Natural killer cell (primary cell): ENCODE data around the gene MAPKAPK2. TPM values are rescaled to one million over a fixed set of nuclear protein-coding genes. Genes with fewer than 3 reads are reported as not detected.
A peak's percentile ranks its signal among the peaks of the same experiment; 100 is the strongest.

Source experiments
- ATAC-seq, 3 donors: fragments of 150-1000 bp in 2 of 3; fragments of 200-7000 bp in 1 of 3; cut with Tn5 transposase; 1 replicate in 1 of 3; 2 replicates in 2 of 3; pipeline ENCODE4 v1.10.0; 2021; ENCODE audit warnings: mild to moderate bottlenecking in 2 of 3, moderate library complexity in 2 of 3
- DNase-seq, 2 donors: peaks; one replicate each; pipeline versions ENCODE4 v3.0.0 to v3.0.0-alpha.2; 2013 to 2021; ENCODE audit warnings: mixed read lengths in 1 of 2
- H3K27ac ChIP-seq: one replicate; pipeline ENCODE4 v1.5.1; 2013; ENCODE audit warnings: mild to moderate bottlenecking, low read length
- H3K27me3 ChIP-seq: one replicate; pipeline ENCODE4 v1.6.1; 2013; ENCODE audit warnings: low read length; ENCODE audit not compliant: control insufficient read depth, insufficient read depth
- H3K36me3 ChIP-seq: one replicate; pipeline ENCODE4 v1.6.1; 2013; ENCODE audit warnings: low read length; ENCODE audit not compliant: control insufficient read depth, insufficient read depth
- H3K4me1 ChIP-seq: one replicate; pipeline ENCODE4 v1.6.1; 2013; ENCODE audit warnings: low read length; ENCODE audit not compliant: control insufficient read depth, insufficient read depth
- H3K4me3 ChIP-seq: one replicate; pipeline ENCODE4 v1.5.1; 2013; ENCODE audit warnings: low read length
- H3K9me3 ChIP-seq: one replicate; pipeline ENCODE4 v1.6.1; 2013; ENCODE audit warnings: low read length; ENCODE audit not compliant: control insufficient read depth, insufficient read depth
- H3K27ac Mint-ChIP-seq, 2 donors: one replicate each; pipeline ENCODE4 v1.8.0; 2022; ENCODE audit warnings: mild to moderate bottlenecking in 2 of 2, mixed read lengths in 2 of 2, moderate library complexity in 1 of 2
- H3K27me3 Mint-ChIP-seq, 2 donors: one replicate each; pipeline ENCODE4 v1.8.0; 2022; ENCODE audit warnings: low read depth in 2 of 2, mixed read lengths in 2 of 2
- H3K36me3 Mint-ChIP-seq: one replicate; pipeline ENCODE4 v1.8.0; 2022; ENCODE audit warnings: mixed read lengths
- H3K4me1 Mint-ChIP-seq, 2 donors: one replicate each; pipeline ENCODE4 v1.8.0; 2022; ENCODE audit warnings: mixed read lengths in 2 of 2
- H3K4me3 Mint-ChIP-seq: one replicate; pipeline ENCODE4 v1.8.0; 2022; ENCODE audit warnings: mild to moderate bottlenecking, moderate library complexity, mixed read lengths
- H3K9me3 Mint-ChIP-seq, 2 donors: one replicate each; pipeline ENCODE4 v1.8.0; 2022; ENCODE audit warnings: mixed read lengths in 2 of 2
- WGBS: methylation state at CpG from one replicate; pipeline ENCODE4 v1.1.7; 2013; ENCODE audit warnings: missing lambda C conversion rate; ENCODE audit not compliant: insufficient coverage; 5-methylcytosine and 5-hydroxymethylcytosine counted together
- intact Hi-C: fragments of 100-400 bp; cut with micrococcal nuclease; formaldehyde crosslinking; loops from one replicate; pipeline ENCODE4 v1.14.2; 2022
- total RNA-seq, 4 donors: library from RNA; stranded (reverse); fragments of 120-200 nt in 1 of 4; gene quantifications; one replicate each; pipeline versions ENCODE4 v1.2.3 to v1.2.4, GENCODE V29; 2013 to 2022
- TF ChIP-seq, protein P1 (sequence below): fragments of 200-600 bp; IDR thresholded peaks from one replicate; pipeline ENCODE4 v1.8.0; 2022; ENCODE audit warnings: antibody characterized with exemption

The MAPKAPK2 gene
- total RNA-seq, 3 donors from 2014 or later (not counting 1 experiment from before 2014, with no cell fraction given), result 137 to 197 (median 178) TPM

DNA sequence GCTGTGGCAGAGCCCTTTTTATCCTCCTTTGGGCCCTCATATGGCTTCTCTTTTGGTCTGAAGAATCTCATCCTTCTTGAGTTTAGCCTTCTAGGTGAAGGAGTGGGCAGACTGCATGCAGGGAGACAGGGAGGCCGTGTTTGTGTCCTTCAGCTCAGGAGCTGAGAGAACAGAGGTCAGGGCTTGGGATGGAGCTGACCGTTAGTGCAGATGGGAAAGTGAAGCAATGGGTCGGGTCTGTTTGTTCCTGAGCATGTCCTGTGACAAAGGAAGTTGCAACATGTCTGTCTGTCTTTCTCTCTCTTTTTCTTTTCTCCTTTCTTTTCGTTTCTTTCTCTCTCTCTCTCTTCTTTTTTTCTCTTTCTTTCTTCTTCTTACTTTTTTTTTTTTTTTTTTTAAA is 14.9 kb downstream of the MAPKAPK2 start:
- Mint-ChIP-seq H3K4me3 (no peak overlapping the region), H3K36me3 (no peaks in the 10 kb centered on the region), H3K4me1 (peaks cover 90% of the 10 kb centered on the region in 2 donors), H3K27ac (peak overlapping the region; percentile 50 to 70), H3K27me3 (no peaks in the 10 kb centered on the region), H3K9me3 (no peaks in the 10 kb centered on the region)
- TF ChIP-seq, protein P1, sequence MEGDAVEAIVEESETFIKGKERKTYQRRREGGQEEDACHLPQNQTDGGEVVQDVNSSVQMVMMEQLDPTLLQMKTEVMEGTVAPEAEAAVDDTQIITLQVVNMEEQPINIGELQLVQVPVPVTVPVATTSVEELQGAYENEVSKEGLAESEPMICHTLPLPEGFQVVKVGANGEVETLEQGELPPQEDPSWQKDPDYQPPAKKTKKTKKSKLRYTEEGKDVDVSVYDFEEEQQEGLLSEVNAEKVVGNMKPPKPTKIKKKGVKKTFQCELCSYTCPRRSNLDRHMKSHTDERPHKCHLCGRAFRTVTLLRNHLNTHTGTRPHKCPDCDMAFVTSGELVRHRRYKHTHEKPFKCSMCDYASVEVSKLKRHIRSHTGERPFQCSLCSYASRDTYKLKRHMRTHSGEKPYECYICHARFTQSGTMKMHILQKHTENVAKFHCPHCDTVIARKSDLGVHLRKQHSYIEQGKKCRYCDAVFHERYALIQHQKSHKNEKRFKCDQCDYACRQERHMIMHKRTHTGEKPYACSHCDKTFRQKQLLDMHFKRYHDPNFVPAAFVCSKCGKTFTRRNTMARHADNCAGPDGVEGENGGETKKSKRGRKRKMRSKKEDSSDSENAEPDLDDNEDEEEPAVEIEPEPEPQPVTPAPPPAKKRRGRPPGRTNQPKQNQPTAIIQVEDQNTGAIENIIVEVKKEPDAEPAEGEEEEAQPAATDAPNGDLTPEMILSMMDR, result no peak
- no peak overlapping the region for H3K4me3 ChIP-seq
- no peak for DNase-seq
- no peak for ATAC-seq
- H3K27ac ChIP-seq, result no peak overlapping the region
- intact Hi-C loops, result no loop called here
- no peaks in the 10 kb centered on the region for H3K9me3 ChIP-seq
- peaks cover 5% of the 10 kb centered on the region for H3K36me3 ChIP-seq
- H3K4me1 ChIP-seq, result peaks cover 56% of the 10 kb centered on the region
- 52% methylated on average over 1 of the region's 4 CpGs for WGBS
- H3K27me3 ChIP-seq, result no peaks in the 10 kb centered on the region

DNA sequence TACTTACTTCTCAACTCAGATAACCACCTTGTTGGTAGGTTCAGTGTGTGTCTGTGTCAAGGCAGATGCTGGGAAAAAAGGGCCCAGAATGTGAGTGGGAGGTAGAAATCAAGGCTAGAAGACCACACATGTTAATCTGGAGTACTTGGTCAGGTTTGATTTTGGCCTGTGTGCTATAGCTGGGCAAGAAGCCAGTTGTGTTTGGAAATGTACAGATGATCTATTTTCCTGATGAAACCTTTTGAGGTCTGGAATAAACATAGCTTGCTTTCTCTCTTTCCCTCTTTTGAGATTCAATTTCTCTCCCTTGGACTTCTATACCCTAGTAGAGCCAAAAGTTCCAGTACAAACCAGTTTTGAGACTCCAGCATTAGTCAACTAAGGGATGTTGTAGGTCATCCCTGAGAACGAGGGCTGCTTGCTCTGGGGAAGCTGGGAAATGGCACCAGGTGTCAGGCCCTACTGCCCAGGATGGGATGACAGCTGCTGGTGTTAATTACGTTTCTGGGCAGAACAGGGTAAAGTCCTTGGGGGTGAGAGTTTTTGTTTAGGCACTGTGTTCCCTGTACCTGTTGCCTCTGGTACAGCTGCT is 15.8 kb downstream of the MAPKAPK2 start:
- H3K27ac Mint-ChIP-seq, result peak overlapping the region; percentile 50 to 70
- H3K27me3 Mint-ChIP-seq, result no peaks in the 10 kb centered on the region
- peaks cover 3% of the 10 kb centered on the region for H3K36me3 ChIP-seq
- no peak overlapping the region for H3K27ac ChIP-seq
- no peaks in the 10 kb centered on the region for H3K9me3 ChIP-seq
- WGBS, result 60% methylated on average over 2 of the region's 2 CpGs
- no peaks in the 10 kb centered on the region for H3K27me3 ChIP-seq
- no peak overlapping the region for H3K4me3 Mint-ChIP-seq
- TF ChIP-seq, protein P1, result no peak
- ATAC-seq (no peak), DNase-seq (no peak)
- intact Hi-C loops, result no loop called here
- no peaks in the 10 kb centered on the region for H3K36me3 Mint-ChIP-seq
- H3K4me1 ChIP-seq, result peaks cover 62% of the 10 kb centered on the region
- H3K9me3 Mint-ChIP-seq, result no peaks in the 10 kb centered on the region
- no peak overlapping the region for H3K4me3 ChIP-seq
- H3K4me1 Mint-ChIP-seq, result peaks cover 90% of the 10 kb centered on the region in 2 donors

DNA sequence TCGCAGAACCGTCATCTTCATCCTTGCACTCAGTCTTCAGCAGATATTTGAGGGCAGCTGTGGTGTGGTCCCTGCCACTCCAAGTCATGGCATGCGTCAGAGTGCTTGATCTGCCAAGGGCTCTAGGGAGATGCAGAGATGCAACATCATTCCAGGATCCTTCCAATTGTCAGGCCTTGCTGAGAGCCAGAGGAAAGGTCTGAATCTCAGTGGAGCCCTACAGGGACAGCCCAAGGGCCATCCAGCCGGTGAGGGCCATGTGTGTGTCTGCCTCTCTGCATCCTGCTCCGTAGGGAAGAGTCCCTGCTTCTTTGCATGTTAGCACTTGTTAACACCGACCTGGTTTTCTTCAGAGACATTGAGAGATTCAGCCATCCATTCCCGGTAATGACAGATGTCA is 17.6 kb downstream of the MAPKAPK2 start:
- H3K27me3 ChIP-seq, result no peaks in the 10 kb centered on the region
- no peaks in the 10 kb centered on the region for H3K9me3 ChIP-seq
- H3K27ac ChIP-seq, result no peak overlapping the region
- intact Hi-C loops, result loop anchor here (2.0 kb wide), 2 partner anchors 15 kb away; no protein-coding TSS in a partner anchor
- TF ChIP-seq, protein P1, result no peak
- Mint-ChIP-seq H3K4me3 (no peak overlapping the region), H3K27ac (peak overlapping the region in 1 of 2 donors; percentile 90), H3K4me1 (peaks cover 80 to 88% of the 10 kb centered on the region in 2 donors), H3K36me3 (no peaks in the 10 kb centered on the region), H3K27me3 (no peaks in the 10 kb centered on the region), H3K9me3 (no peaks in the 10 kb centered on the region)
- DNase-seq (no peak), ATAC-seq (no peak)
- H3K4me3 ChIP-seq, result no peak overlapping the region
- WGBS, result 90% methylated on average over 7 of the region's 7 CpGs
- H3K36me3 ChIP-seq, result no peaks in the 10 kb centered on the region
- peaks cover 65% of the 10 kb centered on the region for H3K4me1 ChIP-seq

DNA sequence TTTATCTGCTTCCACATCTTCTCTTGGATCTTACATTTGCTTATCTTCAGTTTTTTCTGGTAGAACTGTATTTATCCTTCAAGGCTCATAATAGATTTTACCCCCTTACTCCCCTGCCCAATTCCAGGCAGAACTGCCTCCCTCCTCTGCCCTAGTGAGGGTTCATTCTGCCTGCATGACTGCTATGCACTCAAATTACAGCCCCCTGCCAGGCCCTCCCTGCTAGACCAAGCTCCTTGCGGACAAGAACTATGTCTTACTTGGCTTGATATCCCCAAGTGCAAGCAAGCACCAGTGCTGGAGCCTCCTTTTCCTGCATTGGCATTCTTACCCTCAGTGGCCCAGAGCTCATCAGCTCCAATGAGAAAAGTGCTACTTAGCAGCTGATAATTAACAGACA is 18.1 kb downstream of the MAPKAPK2 start:
- DNase-seq (no peak), ATAC-seq (no peak)
- peaks cover 81 to 88% of the 10 kb centered on the region in 2 donors for H3K4me1 Mint-ChIP-seq
- intact Hi-C loops, result loop anchor here (2.0 kb wide), 2 partner anchors 14 to 16 kb away; no protein-coding TSS in a partner anchor
- peak overlapping the region; percentile 51 for H3K27ac ChIP-seq
- no peaks in the 10 kb centered on the region for H3K36me3 Mint-ChIP-seq
- no peak overlapping the region for H3K4me3 Mint-ChIP-seq
- no peak overlapping the region for H3K4me3 ChIP-seq
- no peaks in the 10 kb centered on the region for H3K27me3 Mint-ChIP-seq
- 100% methylated on average over 1 of the region's 1 CpG for WGBS
- TF ChIP-seq, protein P1, result no peak
- no peaks in the 10 kb centered on the region for H3K36me3 ChIP-seq
- H3K27me3 ChIP-seq, result no peaks in the 10 kb centered on the region
- no peaks in the 10 kb centered on the region for H3K9me3 Mint-ChIP-seq
- peaks cover 71% of the 10 kb centered on the region for H3K4me1 ChIP-seq
- no peaks in the 10 kb centered on the region for H3K9me3 ChIP-seq
- peak overlapping the region; percentile 76 to 90 for H3K27ac Mint-ChIP-seq
